Rectal smooth muscle tissue (tissue), 1 donor: ENCODE data around the gene SLC39A7.
A peak's percentile ranks its signal among the peaks of the same experiment; 100 is the strongest.

ENCODE experiments used
- H3K27ac ChIP-seq: one replicate; pipeline ENCODE4 v1.7.0; 2013; ENCODE audit warnings: low read depth, low read length, inconsistent platforms
- H3K27me3 ChIP-seq: one replicate; pipeline ENCODE4 v1.7.0; 2013; ENCODE audit warnings: low read length; ENCODE audit not compliant: control insufficient read depth, insufficient read depth
- H3K36me3 ChIP-seq: one replicate; pipeline ENCODE4 v1.7.0; 2013; ENCODE audit warnings: low read length; ENCODE audit not compliant: control insufficient read depth, insufficient read depth
- H3K4me1 ChIP-seq: one replicate; pipeline ENCODE4 v1.7.0; 2013; ENCODE audit warnings: low read length; ENCODE audit not compliant: control insufficient read depth, insufficient read depth
- H3K4me3 ChIP-seq: one replicate; pipeline ENCODE4 v1.7.0; 2013; ENCODE audit warnings: low read length
- H3K9ac ChIP-seq: one replicate; pipeline ENCODE4 v1.7.0; 2013; ENCODE audit warnings: low read length

SLC39A7 gene

GRCh38 chr6:33206027-33206863, 5.6 kb downstream of the SLC39A7 start:
- H3K9ac ChIP-seq = no peak overlapping the region
- peaks cover 20% of the 10 kb centered on the region for H3K36me3 ChIP-seq
- H3K27ac ChIP-seq = no peak overlapping the region
- peaks cover 22% of the 10 kb centered on the region for H3K4me1 ChIP-seq
- no peak overlapping the region for H3K4me3 ChIP-seq
- H3K27me3 ChIP-seq = no peaks in the 10 kb centered on the region

GRCh38 chr6:33206864-33207551, 6.3 kb downstream of the SLC39A7 start:
- Histone ChIP-seq H3K27me3 (no peaks in the 10 kb centered on the region), H3K4me1 (peaks cover 14% of the 10 kb centered on the region), H3K4me3 (peak overlapping the region; percentile 85), H3K36me3 (peaks cover 18% of the 10 kb centered on the region), H3K9ac (no peak overlapping the region), H3K27ac (no peak overlapping the region)

- Histone ChIP-seq H3K4me3 (peak overlapping the region; percentile 85), H3K27ac (peak overlapping the region; percentile 91), H3K9ac (peak overlapping the region; percentile 100), H3K36me3 (peaks cover 16% of the 10 kb centered on the region), H3K27me3 (no peaks in the 10 kb centered on the region), H3K4me1 (peaks cover 8% of the 10 kb centered on the region)
Measured at GRCh38 chr6:33207552-33208090, 7.0 kb downstream of the SLC39A7 start.

- Histone ChIP-seq H3K4me3 (peak within 1 kb of the TSS; percentile 85), H3K9ac (peak within 1 kb of the TSS; percentile 100), H3K36me3 (peaks cover 11% of the 10 kb centered on the region), H3K4me1 (peaks cover 8% of the 10 kb centered on the region), H3K27me3 (no peaks in the 10 kb centered on the region), H3K27ac (peak within 1 kb of the TSS; percentile 91)
Measured at GRCh38 chr6:33208091-33208967, 7.7 kb downstream of the SLC39A7 start, which contains the start of gene RING1. RING1 (plus strand) TSS chr6:33208500; CDS start chr6:33208823, 323 bp downstream.

GRCh38 chr6:33209856-33210255, 9.2 kb downstream of the SLC39A7 start:
- H3K36me3 ChIP-seq = peaks cover 5% of the 10 kb centered on the region
- no peak overlapping the region for H3K27ac ChIP-seq
- no peak overlapping the region for H3K9ac ChIP-seq
- H3K27me3 ChIP-seq = no peaks in the 10 kb centered on the region
- H3K4me3 ChIP-seq = no peak overlapping the region
- H3K4me1 ChIP-seq = peaks cover 6% of the 10 kb centered on the region

GRCh38 chr6:33211136-33211535, 10.5 kb downstream of the SLC39A7 start:
- Histone ChIP-seq H3K27me3 (no peaks in the 10 kb centered on the region), H3K9ac (no peak overlapping the region), H3K4me1 (peaks cover 6% of the 10 kb centered on the region), H3K4me3 (no peak overlapping the region), H3K36me3 (peaks cover 5% of the 10 kb centered on the region), H3K27ac (no peak overlapping the region)

GRCh38 chr6:33211666-33212422, 11.2 kb downstream of the SLC39A7 start:
- H3K4me1 ChIP-seq = peaks cover 6% of the 10 kb centered on the region
- no peak overlapping the region for H3K4me3 ChIP-seq

GRCh38 chr6:33212857-33213165, 12.1 kb downstream of the SLC39A7 start:
- no peaks in the 10 kb centered on the region for H3K27me3 ChIP-seq
- H3K4me1 ChIP-seq = peaks cover 3% of the 10 kb centered on the region
- peaks cover 5% of the 10 kb centered on the region for H3K36me3 ChIP-seq
- no peak overlapping the region for H3K9ac ChIP-seq
- no peak overlapping the region for H3K27ac ChIP-seq
- peak overlapping the region; percentile 69 for H3K4me3 ChIP-seq

More at GRCh38 chr6:33211666-33212422, 11.2 kb downstream of the SLC39A7 start:
- Histone ChIP-seq H3K27ac (no peak overlapping the region), H3K9ac (no peak overlapping the region), H3K36me3 (peaks cover 5% of the 10 kb centered on the region), H3K27me3 (no peaks in the 10 kb centered on the region)

GRCh38 chr6:33213166-33213988, 12.7 kb downstream of the SLC39A7 start:
- H3K9ac ChIP-seq = no peak overlapping the region
- H3K36me3 ChIP-seq = peaks cover 5% of the 10 kb centered on the region
- peak overlapping the region; percentile 69 for H3K4me3 ChIP-seq
- H3K27ac ChIP-seq = no peak overlapping the region
- H3K27me3 ChIP-seq = no peaks in the 10 kb centered on the region
- peaks cover 3% of the 10 kb centered on the region for H3K4me1 ChIP-seq

- Histone ChIP-seq H3K4me1 (peaks cover 3% of the 10 kb centered on the region), H3K4me3 (peak overlapping the region; percentile 69), H3K27ac (no peak overlapping the region), H3K27me3 (no peaks in the 10 kb centered on the region), H3K9ac (no peak overlapping the region), H3K36me3 (peaks cover 5% of the 10 kb centered on the region)
Measured at GRCh38 chr6:33213989-33214335, 13.3 kb downstream of the SLC39A7 start.
